Activated CD4-positive, alpha-beta T cell treated with anti-CD3 and anti-CD28 coated beads for 48 hours (primary cell): ENCODE data around the gene USP9X.
"Not testable (repeated sequence)": the region's sequence is repeated elsewhere in the genome, so short reads cannot be mapped to it uniquely, and the experiment has no call there.

ENCODE experiments used
- DNase-seq: peaks from one replicate; pipeline ENCODE4 v3.0.0-alpha.2; 2020

USP9X gene, protein sequence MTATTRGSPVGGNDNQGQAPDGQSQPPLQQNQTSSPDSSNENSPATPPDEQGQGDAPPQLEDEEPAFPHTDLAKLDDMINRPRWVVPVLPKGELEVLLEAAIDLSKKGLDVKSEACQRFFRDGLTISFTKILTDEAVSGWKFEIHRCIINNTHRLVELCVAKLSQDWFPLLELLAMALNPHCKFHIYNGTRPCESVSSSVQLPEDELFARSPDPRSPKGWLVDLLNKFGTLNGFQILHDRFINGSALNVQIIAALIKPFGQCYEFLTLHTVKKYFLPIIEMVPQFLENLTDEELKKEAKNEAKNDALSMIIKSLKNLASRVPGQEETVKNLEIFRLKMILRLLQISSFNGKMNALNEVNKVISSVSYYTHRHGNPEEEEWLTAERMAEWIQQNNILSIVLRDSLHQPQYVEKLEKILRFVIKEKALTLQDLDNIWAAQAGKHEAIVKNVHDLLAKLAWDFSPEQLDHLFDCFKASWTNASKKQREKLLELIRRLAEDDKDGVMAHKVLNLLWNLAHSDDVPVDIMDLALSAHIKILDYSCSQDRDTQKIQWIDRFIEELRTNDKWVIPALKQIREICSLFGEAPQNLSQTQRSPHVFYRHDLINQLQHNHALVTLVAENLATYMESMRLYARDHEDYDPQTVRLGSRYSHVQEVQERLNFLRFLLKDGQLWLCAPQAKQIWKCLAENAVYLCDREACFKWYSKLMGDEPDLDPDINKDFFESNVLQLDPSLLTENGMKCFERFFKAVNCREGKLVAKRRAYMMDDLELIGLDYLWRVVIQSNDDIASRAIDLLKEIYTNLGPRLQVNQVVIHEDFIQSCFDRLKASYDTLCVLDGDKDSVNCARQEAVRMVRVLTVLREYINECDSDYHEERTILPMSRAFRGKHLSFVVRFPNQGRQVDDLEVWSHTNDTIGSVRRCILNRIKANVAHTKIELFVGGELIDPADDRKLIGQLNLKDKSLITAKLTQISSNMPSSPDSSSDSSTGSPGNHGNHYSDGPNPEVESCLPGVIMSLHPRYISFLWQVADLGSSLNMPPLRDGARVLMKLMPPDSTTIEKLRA (N-terminal part only)

GRCh38 chrX:41084893-41085511 lies at the start of gene USP9X:
USP9X (plus strand) TSS chrX:41085445; CDS start chrX:41123629, 38,184 bp downstream.
- DNase-seq: peak; percentile 88

GRCh38 chrX:41035582-41035981 lies 49.7 kb upstream of the USP9X start:
- no peak for DNase-seq

- DNase-seq: no peak
Measured at GRCh38 chrX:41036668-41037326, 48.4 kb upstream of the USP9X start.

DNA sequence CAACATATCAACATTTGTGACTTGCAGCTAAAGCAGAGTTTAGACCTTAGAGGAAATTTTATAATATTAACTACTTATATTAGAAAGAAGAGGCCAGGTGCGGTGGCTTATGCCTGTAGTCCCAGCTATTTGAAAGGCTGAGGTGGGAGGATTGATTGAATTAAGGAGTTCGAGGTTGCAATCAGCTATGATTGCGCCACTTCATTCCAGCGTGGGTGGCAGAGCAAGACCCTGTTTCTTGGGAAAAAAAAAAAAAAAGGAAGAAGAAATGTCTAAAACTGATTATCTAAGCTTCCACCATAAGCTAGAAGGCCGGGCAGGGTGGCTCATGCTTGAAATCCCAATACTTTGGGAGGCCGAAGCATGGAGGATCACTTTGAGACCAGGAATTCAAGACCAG lies 42.0 kb upstream of the USP9X start:
- DNase-seq: no peak

GRCh38 chrX:41043674-41044345 lies 41.4 kb upstream of the USP9X start:
- no peak for DNase-seq

- no peak for DNase-seq
Measured at GRCh38 chrX:41045960-41046567, 39.2 kb upstream of the USP9X start.

GRCh38 chrX:41047878-41048534 lies 37.2 kb upstream of the USP9X start:
- DNase-seq: no peak

- no peak for DNase-seq
Measured at GRCh38 chrX:41050359-41050758, 34.9 kb upstream of the USP9X start.

- DNase-seq: no peak
Measured at GRCh38 chrX:41051288-41051687, 34.0 kb upstream of the USP9X start.

- no peak for DNase-seq
Measured at GRCh38 chrX:41055740-41056139, 29.5 kb upstream of the USP9X start.

- not testable (repeated sequence) for DNase-seq
Measured at GRCh38 chrX:41063276-41063675, 22.0 kb upstream of the USP9X start.

DNA sequence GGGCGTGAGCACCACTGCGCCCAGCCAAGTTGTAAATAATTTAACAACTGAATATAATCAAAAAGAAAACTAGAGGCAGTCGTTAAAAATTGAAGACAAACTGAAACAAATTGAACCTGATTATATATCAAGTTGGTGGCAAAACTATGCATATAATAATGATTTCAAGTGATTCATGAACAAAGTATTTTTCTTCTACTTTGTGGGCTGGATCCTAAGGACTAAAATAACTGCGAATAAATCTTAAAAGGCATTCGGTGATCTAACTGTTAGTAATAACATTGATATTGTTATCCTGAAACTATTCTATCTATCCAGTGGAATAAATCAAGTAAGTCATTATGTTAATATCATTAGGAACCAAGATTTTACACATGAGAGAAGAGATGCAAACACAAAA lies 21.2 kb upstream of the USP9X start:
- DNase-seq: no peak

GRCh38 chrX:41066391-41066790 lies 18.9 kb upstream of the USP9X start:
- no peak for DNase-seq

DNA sequence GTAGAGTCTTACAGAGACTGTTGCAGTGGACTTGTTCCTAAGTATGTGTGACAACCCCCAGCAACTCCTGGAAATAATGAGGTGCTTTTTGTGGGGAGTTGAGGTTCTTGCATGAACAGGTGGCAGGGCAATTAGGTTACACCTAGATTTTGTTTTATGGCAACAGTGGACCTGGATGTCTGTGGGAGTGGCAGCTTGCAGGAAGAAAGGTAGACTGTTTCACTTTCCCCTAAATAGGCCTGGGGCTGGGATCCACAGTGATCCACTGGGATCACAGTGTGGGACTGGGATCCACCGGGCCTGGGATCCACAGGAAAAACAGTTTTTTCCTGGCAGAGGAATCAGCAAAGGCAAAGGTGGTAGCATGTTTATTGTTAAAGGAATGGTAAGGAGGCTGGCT lies 18.3 kb upstream of the USP9X start:
- no peak for DNase-seq

- no peak for DNase-seq
Measured at GRCh38 chrX:41067721-41068120, 17.5 kb upstream of the USP9X start.

- no peak for DNase-seq
Measured at GRCh38 chrX:41076742-41077141, 8.5 kb upstream of the USP9X start.

GRCh38 chrX:41081821-41082220 lies 3.4 kb upstream of the USP9X start:
- no peak for DNase-seq

DNA sequence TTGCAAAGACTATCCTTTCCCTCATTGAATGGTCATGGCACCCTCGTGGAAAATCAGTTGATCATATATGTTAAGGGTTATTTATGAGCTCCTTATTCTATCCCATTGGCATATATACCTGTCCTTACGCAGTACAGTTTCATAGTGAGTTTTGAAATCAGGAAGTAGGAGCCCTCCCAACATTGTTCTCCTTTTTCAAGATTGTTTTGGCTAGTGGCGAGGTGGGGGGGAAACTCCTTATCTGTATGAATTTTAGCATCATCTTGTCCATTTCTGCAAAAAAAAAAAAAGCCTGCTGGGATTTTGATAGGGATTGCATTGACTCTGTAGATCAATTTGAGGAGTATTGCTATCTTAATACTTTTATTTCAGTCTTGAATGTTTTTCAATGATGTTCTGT lies 2.5 kb upstream of the USP9X start:
- no peak for DNase-seq

DNA sequence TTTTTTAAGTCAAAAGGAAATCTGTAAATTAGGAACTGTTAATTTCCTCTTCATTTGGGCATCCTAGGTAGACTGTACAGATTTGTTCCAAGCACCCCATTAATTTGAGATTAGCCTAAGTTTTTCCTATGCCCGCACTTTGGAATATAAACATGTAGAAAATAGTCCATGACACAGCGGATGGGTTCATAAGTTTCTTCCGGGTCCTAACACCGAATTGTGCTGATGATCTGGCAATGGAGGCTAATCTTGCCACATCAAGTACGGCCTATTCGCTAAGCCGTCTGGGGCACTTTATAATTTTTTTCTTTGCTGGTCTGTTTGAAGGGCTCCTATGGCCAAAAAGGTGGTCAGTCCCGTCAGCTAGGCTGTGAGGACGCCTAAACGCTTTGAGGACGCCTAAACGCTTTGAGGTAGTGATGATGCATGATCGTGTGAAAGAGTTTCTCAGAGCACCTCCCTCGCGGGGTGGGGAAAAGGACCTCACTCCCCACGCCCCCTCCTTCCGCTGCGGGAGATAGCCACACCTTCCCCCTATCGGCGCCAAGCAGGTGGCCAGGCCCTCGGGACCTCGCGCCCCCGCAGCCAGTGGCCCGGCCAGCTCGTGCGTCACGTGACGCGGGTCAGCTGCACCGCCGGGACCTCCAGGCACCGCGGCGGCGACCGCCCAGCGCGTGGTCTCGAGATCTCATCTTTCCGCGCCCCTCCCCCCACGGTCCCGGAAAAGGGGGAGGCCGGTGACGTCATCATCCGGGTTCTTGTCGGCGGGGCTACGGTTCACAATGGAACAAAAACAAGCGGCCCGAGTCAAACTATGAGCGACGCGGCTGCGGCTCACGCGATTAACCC lies 977 bp upstream of the USP9X start:
- DNase-seq: peak; percentile 95

DNA sequence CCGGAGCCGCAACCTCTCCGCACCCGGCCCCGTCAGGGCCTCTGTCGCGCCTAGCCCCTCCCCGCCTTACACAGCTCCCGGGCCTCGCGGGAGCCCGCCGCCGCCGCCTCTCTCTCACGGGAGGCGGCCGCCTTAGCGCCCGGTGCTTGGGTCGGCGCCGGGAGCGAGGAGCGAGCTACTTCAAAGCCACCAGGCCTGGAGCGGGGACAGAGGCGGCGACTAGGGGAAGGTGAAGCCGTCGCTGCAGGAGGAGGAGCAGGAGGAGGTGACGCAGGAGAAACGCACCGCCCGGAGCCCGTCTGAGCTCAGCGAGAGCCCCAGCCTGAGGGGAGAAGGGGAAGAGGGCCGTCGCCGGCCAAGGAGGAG lies 250 bp downstream of the USP9X start:
- peak; percentile 67 for DNase-seq
